CD4-positive, alpha-beta T cell treated with Interleukin-17A for 4 hours (primary cell): ENCODE measurements around the gene IL17C.

ENCODE experiments used
- DNase-seq: peaks from one replicate; pipeline ENCODE4 v3.0.0-alpha.2; 2020; ENCODE audit warnings: mixed read lengths

The IL17C gene

GRCh38 chr16:88687254-88687576, 48.8 kb downstream of the IL17C start:
- DNase-seq, result no peak

- no peak for DNase-seq
These were observed 49.3 kb downstream of the IL17C start for GRCh38 chr16:88687676-88688012.

- DNase-seq, result no peak
These were observed 49.8 kb downstream of the IL17C start for GRCh38 chr16:88688013-88688778.
